ENCODE measurements around the gene CYP8B1. TPM values are rescaled to one million over a fixed set of nuclear protein-coding genes. Genes with fewer than 3 reads are reported as not detected.

Gene CYP8B1
- polyA plus RNA-seq, 1 donor (not counting 4 experiments of a cell fraction or from before 2014, with no cell fraction given): not detected

DNA sequence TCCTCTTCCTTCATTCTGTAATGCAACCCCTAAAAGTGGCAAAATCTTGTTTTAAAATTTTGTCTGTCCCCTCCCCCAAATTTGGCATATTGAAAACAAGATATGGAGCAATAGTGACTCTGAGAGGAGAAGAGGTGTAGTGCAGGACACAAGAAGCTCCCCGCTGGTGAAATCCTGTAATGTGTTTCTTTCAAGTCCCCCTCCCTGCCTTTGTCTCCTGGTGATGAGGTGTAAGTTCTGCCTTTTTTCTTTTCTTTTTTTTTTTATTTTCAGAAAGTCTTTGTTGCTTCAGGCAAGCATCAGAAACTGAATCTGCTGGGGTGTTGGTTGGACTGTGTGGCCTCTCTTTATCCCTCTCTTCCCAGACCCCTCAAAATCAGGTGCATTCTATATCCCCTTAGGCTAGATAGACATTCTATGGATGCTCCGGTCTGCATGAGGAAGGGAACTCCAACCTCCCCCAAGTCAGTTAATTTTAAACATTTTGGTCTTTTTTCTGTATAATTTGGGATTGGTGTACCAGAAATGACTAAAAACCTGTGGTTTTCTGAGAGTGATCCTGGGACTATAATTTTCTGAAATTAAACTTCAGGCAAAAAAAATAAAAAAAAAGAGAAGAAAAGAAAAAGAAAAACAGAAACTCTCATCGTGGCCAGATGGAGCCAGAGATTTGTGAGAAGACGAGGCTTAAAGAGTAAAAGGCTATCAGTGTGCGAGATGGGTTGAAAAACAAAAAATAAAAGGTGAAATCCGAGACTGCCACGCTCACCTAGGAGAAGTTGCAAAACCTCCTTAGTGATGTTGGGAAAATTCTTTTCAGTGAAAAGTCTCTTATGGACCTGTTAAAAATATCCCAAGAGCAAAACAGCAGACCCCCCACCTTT is 45.0 kb downstream of the CYP8B1 start:
- FAIRE-seq (no peak), DNase-seq (ENCODE audit: low read depth, low spot score) (no peak)
- Histone ChIP-seq H3K36me3 (ENCODE audit: control insufficient read depth in 2 of 2, extremely low read depth in 1 of 2, insufficient read depth in 2 of 2, low read length in 2 of 2) (no peaks in the 10 kb centered on the region), H3K27me3 (ENCODE audit: control insufficient read depth, extremely low read depth, insufficient read depth, low read length) (no peaks in the 10 kb centered on the region), H3K4me3 (ENCODE audit: control insufficient read depth in 2 of 3, extremely low read depth in 1 of 3, insufficient read depth in 2 of 3, low read depth in 1 of 3, low read length in 3 of 3) (no peak overlapping the region), H3K9ac (ENCODE audit: control insufficient read depth, extremely low read depth, insufficient read depth, low read length) (no peak overlapping the region), H4K20me1 (ENCODE audit: control insufficient read depth, extremely low read depth, insufficient read depth, low read length) (no peaks in the 10 kb centered on the region), H3K9me1 (ENCODE audit: control insufficient read depth, extremely low read depth, insufficient read depth, low read length) (no peaks in the 10 kb centered on the region), H3K4me1 (ENCODE audit: control insufficient read depth, extremely low read depth, insufficient read depth, low read length) (peaks cover 12% of the 10 kb centered on the region), H3K79me2 (ENCODE audit: control insufficient read depth, insufficient read depth, low read length) (no peaks in the 10 kb centered on the region), H2AFZ (ENCODE audit: control insufficient read depth, low read length) (no peak overlapping the region), H3K27ac (ENCODE audit: control insufficient read depth, insufficient read depth, low read length) (no peak overlapping the region), H3K9me3 (ENCODE audit: control insufficient read depth, low read depth, low read length) (no peaks in the 10 kb centered on the region), H3K4me2 (ENCODE audit: control insufficient read depth, extremely low read depth, insufficient read depth, low read depth, low read length) (no peak overlapping the region)
- no peak for TF ChIP-seq EZH2 (IDR thresholded peaks at IDR 0.05; ENCODE audit: low read length)
- TF ChIP-seq, protein P1, sequence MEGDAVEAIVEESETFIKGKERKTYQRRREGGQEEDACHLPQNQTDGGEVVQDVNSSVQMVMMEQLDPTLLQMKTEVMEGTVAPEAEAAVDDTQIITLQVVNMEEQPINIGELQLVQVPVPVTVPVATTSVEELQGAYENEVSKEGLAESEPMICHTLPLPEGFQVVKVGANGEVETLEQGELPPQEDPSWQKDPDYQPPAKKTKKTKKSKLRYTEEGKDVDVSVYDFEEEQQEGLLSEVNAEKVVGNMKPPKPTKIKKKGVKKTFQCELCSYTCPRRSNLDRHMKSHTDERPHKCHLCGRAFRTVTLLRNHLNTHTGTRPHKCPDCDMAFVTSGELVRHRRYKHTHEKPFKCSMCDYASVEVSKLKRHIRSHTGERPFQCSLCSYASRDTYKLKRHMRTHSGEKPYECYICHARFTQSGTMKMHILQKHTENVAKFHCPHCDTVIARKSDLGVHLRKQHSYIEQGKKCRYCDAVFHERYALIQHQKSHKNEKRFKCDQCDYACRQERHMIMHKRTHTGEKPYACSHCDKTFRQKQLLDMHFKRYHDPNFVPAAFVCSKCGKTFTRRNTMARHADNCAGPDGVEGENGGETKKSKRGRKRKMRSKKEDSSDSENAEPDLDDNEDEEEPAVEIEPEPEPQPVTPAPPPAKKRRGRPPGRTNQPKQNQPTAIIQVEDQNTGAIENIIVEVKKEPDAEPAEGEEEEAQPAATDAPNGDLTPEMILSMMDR (optimal IDR thresholded peaks at IDR 0.05 in 1 of 3, IDR thresholded peaks at IDR 0.05 in 1 of 3, conservative IDR thresholded peaks at IDR 0.05 in 1 of 3; ENCODE audit: extremely low read depth in 1 of 3, insufficient read depth in 2 of 3, low read length in 3 of 3): peak; percentile 57 to 71 (median 67)
- dilution Hi-C loops (cut with MboI; ENCODE audit: extremely low pct_ligation_motif_present, low sequenced_read_pairs): no loop called here

- Histone ChIP-seq H2AFZ (ENCODE audit: control insufficient read depth, low read length) (no peak overlapping the region), H3K4me2 (ENCODE audit: control insufficient read depth, extremely low read depth, insufficient read depth, low read depth, low read length) (peak overlapping the region; percentile 20), H3K27me3 (ENCODE audit: control insufficient read depth, extremely low read depth, insufficient read depth, low read length) (no peaks in the 10 kb centered on the region), H3K79me2 (ENCODE audit: control insufficient read depth, insufficient read depth, low read length) (no peaks in the 10 kb centered on the region), H3K4me3 (ENCODE audit: control insufficient read depth in 2 of 3, extremely low read depth in 1 of 3, insufficient read depth in 2 of 3, low read depth in 1 of 3, low read length in 3 of 3) (no peak overlapping the region), H3K9me3 (ENCODE audit: control insufficient read depth, low read depth, low read length) (no peaks in the 10 kb centered on the region), H4K20me1 (ENCODE audit: control insufficient read depth, extremely low read depth, insufficient read depth, low read length) (no peaks in the 10 kb centered on the region), H3K9ac (ENCODE audit: control insufficient read depth, extremely low read depth, insufficient read depth, low read length) (no peak overlapping the region), H3K36me3 (ENCODE audit: control insufficient read depth in 2 of 2, extremely low read depth in 1 of 2, insufficient read depth in 2 of 2, low read length in 2 of 2) (no peaks in the 10 kb centered on the region), H3K27ac (ENCODE audit: control insufficient read depth, insufficient read depth, low read length) (no peak overlapping the region), H3K9me1 (ENCODE audit: control insufficient read depth, extremely low read depth, insufficient read depth, low read length) (no peaks in the 10 kb centered on the region), H3K4me1 (ENCODE audit: control insufficient read depth, extremely low read depth, insufficient read depth, low read length) (peaks cover 12% of the 10 kb centered on the region)
- TF ChIP-seq, protein P1 (optimal IDR thresholded peaks at IDR 0.05 in 1 of 3, IDR thresholded peaks at IDR 0.05 in 1 of 3, conservative IDR thresholded peaks at IDR 0.05 in 1 of 3; ENCODE audit: extremely low read depth in 1 of 3, insufficient read depth in 2 of 3, low read length in 3 of 3): no peak
- TF ChIP-seq EZH2 (IDR thresholded peaks at IDR 0.05; ENCODE audit: low read length): no peak
- DNase-seq (ENCODE audit: low read depth, low spot score): no peak
- FAIRE-seq: no peak
- dilution Hi-C loops (cut with MboI; ENCODE audit: extremely low pct_ligation_motif_present, low sequenced_read_pairs): no loop called here
Observed at GRCh38 chr3:42829628-42830436, 45.8 kb downstream of the CYP8B1 start.

Measured in keratinocyte (primary cell).